Endothelial cell of hepatic sinusoid (primary cell): Measurements from ENCODE around the gene STOX2.
"Not testable (repeated sequence)": the region's sequence is repeated elsewhere in the genome, so short reads cannot be mapped to it uniquely, and the experiment has no call there.

ENCODE experiments used
- in situ Hi-C: cut with HindIII; loops from 2 replicates; pipeline ENCODE4 v1.10.0; 2017; ENCODE audit warnings: low sequenced_read_pairs

Gene STOX2

GRCh38 chr4:183932576-183932975, 27.5 kb downstream of the STOX2 start:
- in situ Hi-C loops, result no loop called here

GRCh38 chr4:183934761-183935160, 29.7 kb downstream of the STOX2 start:
- in situ Hi-C loops, result no loop called here

DNA sequence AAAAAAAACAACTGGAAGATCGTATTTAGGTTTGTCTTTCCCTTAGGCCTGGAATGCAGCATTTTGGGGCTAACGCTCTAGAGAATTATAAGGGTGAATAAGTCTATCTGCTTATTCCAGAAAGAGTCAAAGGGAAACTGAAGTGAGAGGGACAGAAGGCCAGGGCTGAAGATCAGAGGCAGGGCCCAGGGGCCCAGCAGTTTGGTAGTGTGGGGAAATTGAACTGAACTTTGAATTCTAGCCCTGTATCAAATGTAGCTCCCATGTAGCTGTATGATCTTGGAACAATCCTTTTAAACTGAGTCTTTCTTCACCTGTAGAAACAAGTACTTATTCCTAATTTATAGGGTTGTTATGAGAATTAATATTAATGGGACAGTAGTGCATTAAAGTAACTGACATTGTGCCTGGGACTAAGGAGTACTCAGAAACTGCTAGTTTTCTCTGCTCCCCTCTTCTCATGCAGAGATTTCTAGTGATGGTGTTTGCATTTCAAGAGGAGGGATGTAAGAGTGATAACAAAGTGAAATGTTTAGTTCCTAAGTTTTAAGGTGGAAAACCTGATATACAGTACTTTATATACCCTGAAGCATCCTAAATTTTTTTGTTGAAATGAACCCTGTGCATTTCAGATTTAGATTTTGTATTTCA, 30.4 kb downstream of the STOX2 start:
- in situ Hi-C loops, result no loop called here

- in situ Hi-C loops, result no loop called here
Measured at GRCh38 chr4:183936047-183936446, 30.9 kb downstream of the STOX2 start.

GRCh38 chr4:183936574-183937345, 31.7 kb downstream of the STOX2 start:
- in situ Hi-C loops, result no loop called here

DNA sequence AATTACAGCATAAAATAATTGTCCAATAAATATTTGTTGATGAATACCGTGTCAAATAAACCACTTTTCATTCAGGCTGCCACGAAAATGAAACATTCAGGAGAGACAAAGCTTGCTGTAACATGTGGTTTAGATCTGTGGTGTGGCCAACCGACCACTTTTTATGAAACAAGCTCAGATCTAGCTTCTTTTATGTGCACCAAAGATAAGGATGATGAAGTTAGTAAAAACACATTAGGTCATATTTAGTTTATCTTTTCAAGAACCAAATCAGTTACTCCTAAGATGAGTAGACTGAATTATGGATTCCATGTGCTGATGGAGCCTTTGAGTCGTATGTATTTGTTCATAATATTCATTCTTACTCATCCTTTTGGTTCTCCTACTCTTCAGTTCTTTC, 35.8 kb downstream of the STOX2 start:
- in situ Hi-C loops, result no loop called here

GRCh38 chr4:183941964-183942363, 36.9 kb downstream of the STOX2 start:
- in situ Hi-C loops, result no loop called here

DNA sequence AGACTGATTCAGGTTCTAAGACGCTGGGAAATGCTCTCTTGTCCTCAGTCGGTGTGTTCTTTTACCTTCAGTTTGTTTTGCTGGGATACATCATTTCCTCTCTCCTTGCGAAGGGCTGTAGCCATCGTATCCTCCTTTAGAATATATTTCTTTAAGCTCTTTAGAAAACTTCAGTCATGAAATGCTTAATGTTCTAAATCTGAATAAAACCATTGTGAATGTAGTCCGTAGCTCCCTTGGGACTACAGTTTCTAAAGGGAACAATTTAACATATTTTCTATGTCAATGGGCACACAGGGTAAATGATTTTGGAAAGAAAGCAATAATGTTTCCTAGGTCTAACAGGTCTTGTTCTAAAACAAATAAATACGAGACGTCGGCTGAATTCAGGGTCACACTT, 40.6 kb downstream of the STOX2 start:
- in situ Hi-C loops, result no loop called here

DNA sequence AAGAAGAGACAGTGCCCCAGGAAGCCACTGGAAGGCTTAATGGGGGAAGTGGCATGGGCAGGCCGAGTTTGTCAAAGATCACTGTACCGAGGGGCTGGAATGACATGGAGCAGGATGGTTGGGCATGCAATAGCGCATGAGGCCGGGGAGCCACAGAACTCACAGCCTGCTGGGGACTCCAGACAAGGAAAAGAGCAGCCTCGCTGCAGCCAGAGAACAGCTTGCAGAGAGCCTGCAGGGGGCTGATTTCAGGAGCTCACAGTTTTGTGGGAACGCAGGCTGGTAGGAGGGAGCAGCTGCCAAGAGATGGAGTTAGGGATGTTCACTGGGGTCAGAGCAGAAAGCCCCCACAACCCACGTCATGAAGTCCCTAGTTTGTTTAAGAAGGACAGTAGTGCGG, 45.4 kb downstream of the STOX2 start:
- in situ Hi-C loops, result no loop called here

- in situ Hi-C loops, result not testable (repeated sequence)
Measured at GRCh38 chr4:183952652-183953051, 47.5 kb downstream of the STOX2 start.

GRCh38 chr4:183959319-183960045, 54.4 kb downstream of the STOX2 start:
- in situ Hi-C loops, result no loop called here

DNA sequence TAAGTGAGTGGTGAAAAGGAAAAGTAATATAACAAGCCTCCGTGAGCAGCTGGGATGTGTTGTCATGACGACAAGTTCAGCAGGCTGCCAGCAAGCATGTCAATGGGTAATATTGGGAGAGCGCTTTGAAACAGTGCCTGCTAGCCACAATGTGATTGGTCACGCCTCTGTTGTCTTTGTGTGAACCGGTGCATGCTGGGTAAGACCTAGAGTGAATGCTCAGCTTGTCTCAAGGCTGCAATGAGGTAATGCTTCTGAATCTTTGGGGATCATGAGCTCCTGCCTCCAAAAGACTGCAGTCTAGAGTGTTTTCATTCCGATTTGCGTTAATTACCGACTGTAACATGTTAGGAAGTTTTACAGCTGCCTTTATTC, 54.9 kb downstream of the STOX2 start:
- in situ Hi-C loops, result no loop called here

DNA sequence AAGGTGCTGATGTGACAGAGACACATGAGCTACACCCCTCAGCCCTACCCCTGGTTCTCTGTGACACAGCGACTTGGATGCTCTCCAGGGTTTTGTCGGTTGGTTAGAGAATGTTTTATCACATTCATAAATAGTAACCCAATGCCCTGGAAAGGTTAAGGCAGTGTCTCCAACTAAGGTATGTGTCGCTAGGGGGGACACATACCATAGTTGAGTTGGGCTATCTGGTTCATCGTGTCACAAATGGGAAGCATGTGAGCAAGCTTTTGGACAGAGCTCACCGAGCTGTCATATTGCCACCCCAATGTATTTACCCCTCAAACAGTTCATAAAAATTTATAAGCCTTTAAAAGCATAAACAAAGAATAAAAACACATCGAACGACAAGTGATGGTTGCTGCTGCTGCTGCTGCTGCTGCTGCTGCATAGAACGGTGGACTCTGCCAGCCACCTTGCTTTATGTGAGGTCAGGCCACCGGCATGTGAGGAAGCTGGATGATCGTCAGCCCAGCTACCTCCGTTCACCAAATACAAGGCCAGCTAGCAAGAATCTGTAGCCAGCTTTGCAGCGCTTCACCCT, 55.9 kb downstream of the STOX2 start:
- in situ Hi-C loops, result no loop called here

DNA sequence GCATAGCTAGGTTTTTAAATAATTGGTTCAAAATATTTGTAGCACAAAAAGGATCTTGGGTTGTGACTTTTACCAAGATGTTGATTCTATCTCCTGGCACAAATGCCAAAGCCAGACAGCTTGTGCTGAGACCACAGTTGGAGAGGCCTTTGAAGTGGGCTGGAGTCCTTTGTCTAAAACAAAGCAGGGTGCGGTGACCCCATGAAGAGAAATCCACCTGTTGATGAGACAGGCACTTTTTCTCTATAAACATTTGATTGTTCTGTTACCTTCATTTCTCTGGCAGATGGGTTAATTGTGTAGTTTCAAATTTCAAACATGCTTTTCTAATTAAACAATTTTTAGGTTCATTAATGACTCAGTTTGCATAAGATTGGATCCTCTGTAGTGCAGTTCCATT, 56.7 kb downstream of the STOX2 start:
- in situ Hi-C loops, result no loop called here

GRCh38 chr4:183962419-183962818, 57.3 kb downstream of the STOX2 start:
- in situ Hi-C loops, result no loop called here

DNA sequence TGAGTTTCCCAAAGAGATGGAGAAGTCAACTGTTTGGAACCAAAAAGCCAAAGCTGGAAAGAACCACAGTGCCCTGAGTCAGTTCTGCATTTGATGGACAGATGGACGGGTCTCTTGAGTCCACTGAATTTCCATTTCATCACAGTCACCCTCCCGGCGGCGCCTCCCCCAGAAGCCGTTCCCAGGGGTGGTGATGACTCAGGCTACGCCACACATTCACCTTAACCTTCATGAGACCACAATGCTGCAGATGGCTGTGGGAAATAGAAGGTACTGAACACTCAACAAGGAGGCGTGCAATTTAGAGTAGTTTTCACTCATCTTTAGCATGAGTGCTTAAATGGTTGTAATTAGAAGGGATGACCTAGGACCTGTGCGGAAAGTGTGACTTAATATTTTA, 61.3 kb downstream of the STOX2 start:
- in situ Hi-C loops, result no loop called here

DNA sequence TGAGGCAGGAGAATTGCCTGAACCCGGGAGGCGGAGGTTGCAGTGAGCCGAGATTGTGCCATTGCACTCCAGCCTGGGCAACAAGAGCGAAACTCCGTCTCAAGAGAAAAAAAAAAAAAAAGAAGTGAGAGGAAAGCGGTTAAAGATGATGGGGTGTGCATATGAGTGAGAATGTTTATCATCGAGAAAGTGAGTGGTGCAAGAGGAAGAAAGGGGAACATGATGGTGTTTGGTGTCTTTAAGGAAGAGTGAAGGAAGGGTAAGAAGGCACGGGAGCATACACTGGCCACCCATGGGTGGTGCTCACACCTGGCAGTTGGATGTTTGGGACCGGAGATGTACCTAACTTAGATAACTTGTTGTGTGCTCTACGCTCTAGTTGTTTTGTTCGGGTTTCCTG, 62.2 kb downstream of the STOX2 start:
- in situ Hi-C loops, result no loop called here

DNA sequence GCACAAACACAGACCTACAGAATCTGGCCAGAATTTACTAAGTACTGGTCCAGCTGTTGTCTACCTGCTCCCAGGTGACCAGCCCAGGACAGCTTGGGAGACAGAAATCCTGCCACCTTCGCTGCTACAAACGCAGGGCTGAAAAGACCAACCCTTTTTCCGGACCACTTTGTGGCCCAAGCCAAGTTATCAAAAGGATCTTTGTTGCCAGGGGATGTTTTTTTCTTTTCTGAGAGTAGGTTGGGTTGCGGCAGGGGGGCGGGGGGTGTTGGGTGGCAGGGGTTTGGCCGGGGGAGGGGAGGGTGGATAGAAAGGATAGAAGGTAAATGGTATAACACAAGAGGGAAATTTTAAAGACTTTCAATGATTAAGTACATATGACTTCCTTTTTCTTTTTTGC, 63.4 kb downstream of the STOX2 start:
- in situ Hi-C loops, result no loop called here

DNA sequence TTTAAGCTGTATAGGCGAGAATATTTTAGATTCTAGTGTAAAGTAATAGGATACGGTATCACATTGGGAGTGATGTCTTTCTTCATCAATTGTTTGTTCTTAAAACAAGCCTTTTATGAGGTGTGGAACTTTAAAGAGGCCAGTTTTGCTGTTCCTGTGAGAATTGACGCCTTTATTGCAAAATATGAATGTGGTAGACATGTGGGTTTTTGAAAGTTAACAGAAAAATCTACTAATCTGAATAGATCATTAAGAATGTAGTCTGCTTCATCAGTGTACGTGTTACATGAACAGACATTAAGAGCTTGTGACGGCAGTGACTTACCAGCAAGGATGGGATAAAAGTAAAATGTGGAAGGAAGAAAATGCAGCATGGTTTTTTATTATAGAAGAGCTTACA, 63.8 kb downstream of the STOX2 start:
- in situ Hi-C loops, result no loop called here

DNA sequence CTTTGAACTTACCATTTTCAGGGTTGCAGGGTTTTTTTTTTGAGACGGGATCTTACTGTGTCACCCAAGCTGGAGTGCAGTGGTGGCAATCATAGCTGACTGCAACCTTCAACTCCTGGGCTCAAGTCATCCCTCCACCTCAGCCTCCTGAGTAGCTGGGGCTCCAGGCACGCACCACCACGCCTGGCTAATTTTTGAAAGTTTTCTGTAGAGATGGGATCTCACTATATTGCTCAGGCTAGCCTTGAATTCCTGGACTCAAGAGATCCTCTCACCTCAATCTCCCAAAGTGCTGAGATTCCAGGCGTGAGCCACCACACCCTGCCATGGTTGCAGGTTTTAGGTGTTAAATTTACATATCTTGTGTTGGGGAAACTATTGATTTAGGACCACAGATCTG, 64.5 kb downstream of the STOX2 start:
- in situ Hi-C loops, result no loop called here

DNA sequence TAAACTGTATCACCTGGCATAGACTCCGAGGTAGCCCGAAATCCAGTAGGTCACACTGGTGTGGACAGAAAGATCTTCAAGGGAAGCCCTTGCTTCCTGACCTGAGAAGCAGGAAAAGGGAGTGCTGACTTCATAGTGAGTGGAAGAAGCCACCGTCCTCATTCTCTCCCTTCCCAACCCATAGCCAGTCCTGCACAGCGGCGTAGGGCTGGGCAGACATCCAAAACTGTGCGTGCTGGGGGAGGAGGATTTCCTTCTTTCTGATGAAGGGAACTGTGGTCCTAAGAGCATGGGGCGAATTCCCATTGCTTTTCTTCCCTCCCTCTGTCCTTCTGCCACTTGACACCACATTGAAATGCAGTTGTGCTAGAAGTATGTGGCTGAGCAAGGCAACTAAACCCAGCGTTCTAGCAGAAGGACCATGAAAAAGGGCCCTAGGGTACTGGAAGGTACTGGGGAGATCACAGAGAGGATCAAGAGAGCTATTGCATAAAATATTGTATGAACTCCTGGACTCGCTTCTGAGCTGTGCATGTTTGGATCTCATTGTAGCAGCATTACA, 66.9 kb downstream of the STOX2 start:
- in situ Hi-C loops, result no loop called here
